Keratinocyte (primary cell): Measurements from ENCODE around the gene ARHGAP24. TPM values are rescaled to one million over a fixed set of nuclear protein-coding genes. Genes with fewer than 3 reads are reported as not detected.
"Not testable (repeated sequence)": the region's sequence is repeated elsewhere in the genome, so short reads cannot be mapped to it uniquely, and the experiment has no call there.

Experiments
- DNase-seq: peaks from one replicate; pipeline ENCODE4 v3.0.0-alpha.2; 2011; ENCODE audit warnings: low read depth, missing footprints, low spot score
- FAIRE-seq: peaks from 2 replicates; lab custom pipeline; 2011; peaks lifted over from hg19 to GRCh38; lab: Jason Lieb, UNC
- H2AFZ ChIP-seq: 2 replicates; pipeline ENCODE4 v1.6.0; 2012; ENCODE audit warnings: low read length, control low read depth, inconsistent platforms; ENCODE audit not compliant: control insufficient read depth
- H3K27ac ChIP-seq: 2 replicates; pipeline ENCODE4 v1.5.1; 2011; ENCODE audit warnings: low read length; ENCODE audit not compliant: control insufficient read depth, insufficient read depth
- H3K27me3 ChIP-seq: 3 replicates; pipeline ENCODE4 v1.6.0; 2011; ENCODE audit warnings: low read length; ENCODE audit not compliant: control insufficient read depth, insufficient read depth; ENCODE audit errors: extremely low read depth
- H3K36me3 ChIP-seq, 2 experiments: 2 replicates in 1 of 2; 3 replicates in 1 of 2; pipeline ENCODE4 v1.5.1; 2011; ENCODE audit warnings: low read length in 2 of 2, mild to moderate bottlenecking in 1 of 2; ENCODE audit not compliant: control insufficient read depth in 2 of 2, insufficient read depth in 2 of 2; ENCODE audit errors: extremely low read depth in 1 of 2
- H3K4me1 ChIP-seq: 3 replicates; pipeline ENCODE4 v1.5.1; 2011; ENCODE audit warnings: low read length; ENCODE audit not compliant: control insufficient read depth, insufficient read depth; ENCODE audit errors: extremely low read depth
- H3K4me2 ChIP-seq: 3 replicates; pipeline ENCODE4 v1.6.0; 2011; ENCODE audit warnings: low read depth, low read length; ENCODE audit not compliant: control insufficient read depth, insufficient read depth; ENCODE audit errors: extremely low read depth
- H3K4me3 ChIP-seq, 3 experiments: fragments of 200-600 bp in 1 of 3; sonication (generic) in 1 of 3; 2 replicates in 2 of 3; 3 replicates in 1 of 3; pipeline ENCODE4 v1.5.1; 2011 to 2016; ENCODE audit warnings: low read length in 3 of 3, mild to moderate bottlenecking in 3 of 3, control low read depth in 2 of 3, inconsistent platforms in 1 of 3, low read depth in 1 of 3, mixed read lengths in 1 of 3, mixed run types in 1 of 3, moderate library complexity in 1 of 3; ENCODE audit not compliant: control insufficient read depth in 2 of 3, insufficient read depth in 2 of 3; ENCODE audit errors: extremely low read depth in 1 of 3
- H3K79me2 ChIP-seq: 2 replicates; pipeline ENCODE4 v1.6.0; 2012; ENCODE audit warnings: low read length; ENCODE audit not compliant: control insufficient read depth, insufficient read depth
- H3K9ac ChIP-seq: 3 replicates; pipeline ENCODE4 v1.6.0; 2011; ENCODE audit warnings: low read length; ENCODE audit not compliant: control insufficient read depth, insufficient read depth; ENCODE audit errors: extremely low read depth
- H3K9me1 ChIP-seq: 3 replicates; pipeline ENCODE4 v1.6.0; 2011; ENCODE audit warnings: low read length; ENCODE audit not compliant: control insufficient read depth, insufficient read depth; ENCODE audit errors: extremely low read depth
- H3K9me3 ChIP-seq: 2 replicates; pipeline ENCODE4 v1.5.1; 2012; ENCODE audit warnings: low read depth, low read length; ENCODE audit not compliant: control insufficient read depth
- H4K20me1 ChIP-seq: 3 replicates; pipeline ENCODE4 v1.6.0; 2011; ENCODE audit warnings: low read length; ENCODE audit not compliant: control insufficient read depth, insufficient read depth; ENCODE audit errors: extremely low read depth
- CTCF ChIP-seq, 3 experiments: IDR thresholded peaks in 1 of 3; conservative IDR thresholded peaks in 1 of 3; optimal IDR thresholded peaks in 1 of 3; 2 replicates in 2 of 3; 3 replicates in 1 of 3; pipeline versions ENCODE3 to v1.5.1; 2011; ENCODE audit warnings: low read length in 3 of 3, mild to moderate bottlenecking in 3 of 3, moderate library complexity in 2 of 3, control low read depth in 1 of 3, inconsistent platforms in 1 of 3; ENCODE audit not compliant: insufficient read depth in 2 of 3; ENCODE audit errors: extremely low read depth in 1 of 3
- EZH2 ChIP-seq: IDR thresholded peaks from one replicate; pipeline ENCODE4 v1.6.1; 2012; ENCODE audit warnings: inconsistent platforms, mild to moderate bottlenecking, low read length, moderate library complexity
- dilution Hi-C: fragments of 300-500 bp; cut with MboI; formaldehyde crosslinking; loops from one replicate; pipeline ENCODE4 v1.7.0; 2020; ENCODE audit warnings: low sequenced_read_pairs; ENCODE audit not compliant: extremely low pct_ligation_motif_present
- polyA plus RNA-seq, 5 experiments: library from polyadenylated mRNA; depleted of rRNA in 3 of 5; stranded (reverse) in 3 of 5; stranded (forward) in 1 of 5; unstranded in 1 of 5; fragments of >200 nt; gene quantifications; 1 replicate in 1 of 5; 2 replicates in 3 of 5; 3 replicates in 1 of 5; pipeline versions ENCODE4 v1.2.1 to v1.2.3, GENCODE V29; 2011 to 2012; ENCODE audit warnings: missing spikeins in 2 of 5, low read depth in 1 of 5, low replicate concordance in 1 of 5

The ARHGAP24 gene
- polyA plus RNA-seq, 1 donor (not counting 4 experiments of a cell fraction or from before 2014, with no cell fraction given): 0.87 TPM

- H2AFZ ChIP-seq: no peak overlapping the region
- no peak for TF ChIP-seq CTCF (optimal IDR thresholded peaks at IDR 0.05 in 1 of 3, IDR thresholded peaks at IDR 0.05 in 1 of 3, conservative IDR thresholded peaks at IDR 0.05 in 1 of 3; ENCODE audit: extremely low read depth in 1 of 3, insufficient read depth in 2 of 3, low read length in 3 of 3)
- no peak for TF ChIP-seq EZH2
- H3K9me1 ChIP-seq: no peaks in the 10 kb centered on the region
- FAIRE-seq (no peak), DNase-seq (no peak)
- H3K4me1 ChIP-seq: no peaks in the 10 kb centered on the region
- no peaks in the 10 kb centered on the region for H3K79me2 ChIP-seq
- H3K9me3 ChIP-seq: no peaks in the 10 kb centered on the region
- H3K9ac ChIP-seq: no peak overlapping the region
- H3K27me3 ChIP-seq: no peaks in the 10 kb centered on the region
- H4K20me1 ChIP-seq: no peaks in the 10 kb centered on the region
- no peak overlapping the region for H3K27ac ChIP-seq
- dilution Hi-C loops: no loop called here
- H3K4me2 ChIP-seq: no peak overlapping the region
- H3K4me3 ChIP-seq: no peak overlapping the region
- H3K36me3 ChIP-seq: no peaks in the 10 kb centered on the region
Observed at GRCh38 chr4:85964298-85964697, 489.3 kb downstream of the ARHGAP24 start.

- H3K27me3 ChIP-seq, H3K27ac ChIP-seq, H3K9me1 ChIP-seq, dilution Hi-C loops, DNase-seq, H3K4me2 ChIP-seq, H3K79me2 ChIP-seq, FAIRE-seq, H3K9ac ChIP-seq, H4K20me1 ChIP-seq, H3K4me1 ChIP-seq, H3K4me3 ChIP-seq, H2AFZ ChIP-seq, H3K9me3 ChIP-seq, H3K36me3 ChIP-seq: not testable (repeated sequence)
Observed at GRCh38 chr4:85965017-85965416, 490.1 kb downstream of the ARHGAP24 start.

- dilution Hi-C loops: no loop called here
- FAIRE-seq (no peak), DNase-seq (no peak)
- H2AFZ ChIP-seq: no peak overlapping the region
- H3K79me2 ChIP-seq: no peaks in the 10 kb centered on the region
- H3K36me3 ChIP-seq: no peaks in the 10 kb centered on the region
- no peak overlapping the region for H3K4me3 ChIP-seq
- TF ChIP-seq CTCF (optimal IDR thresholded peaks at IDR 0.05 in 1 of 3, IDR thresholded peaks at IDR 0.05 in 1 of 3, conservative IDR thresholded peaks at IDR 0.05 in 1 of 3; ENCODE audit: extremely low read depth in 1 of 3, insufficient read depth in 2 of 3, low read length in 3 of 3) (no peak), EZH2 (no peak)
- no peak overlapping the region for H3K4me2 ChIP-seq
- no peaks in the 10 kb centered on the region for H4K20me1 ChIP-seq
- no peaks in the 10 kb centered on the region for H3K27me3 ChIP-seq
- no peaks in the 10 kb centered on the region for H3K9me3 ChIP-seq
- no peak overlapping the region for H3K27ac ChIP-seq
- H3K9ac ChIP-seq: no peak overlapping the region
- H3K9me1 ChIP-seq: no peaks in the 10 kb centered on the region
- no peaks in the 10 kb centered on the region for H3K4me1 ChIP-seq
Observed at GRCh38 chr4:85965529-85965928, 490.6 kb downstream of the ARHGAP24 start.
